Sigmoid colon (tissue), 4 donors: ENCODE data around the gene ATIC.

Source experiments
- EP300 ChIP-seq, 4 donors: sonication (generic); formaldehyde crosslinking; IDR thresholded peaks; one replicate each; pipeline ENCODE4 v1.6.1; 2017; ENCODE audit warnings: antibody characterized with exemption in 4 of 4
- POLR2A ChIP-seq, 2 donors: fragments of 450-650 bp; IDR thresholded peaks; one replicate each; pipeline ENCODE4 v1.6.1; 2016; ENCODE audit warnings: antibody characterized with exemption in 2 of 2, mild to moderate bottlenecking in 2 of 2, moderate library complexity in 2 of 2
- TF ChIP-seq, protein P1 (sequence below), 4 experiments: fragments of 450-650 bp in 3 of 4; fragments of 200-600 bp in 1 of 4; IDR thresholded peaks; one replicate each; pipeline ENCODE4 v1.5.1; 2016 to 2019; ENCODE audit warnings: antibody characterized with exemption in 4 of 4, mild to moderate bottlenecking in 3 of 4, moderate library complexity in 2 of 4

DNA sequence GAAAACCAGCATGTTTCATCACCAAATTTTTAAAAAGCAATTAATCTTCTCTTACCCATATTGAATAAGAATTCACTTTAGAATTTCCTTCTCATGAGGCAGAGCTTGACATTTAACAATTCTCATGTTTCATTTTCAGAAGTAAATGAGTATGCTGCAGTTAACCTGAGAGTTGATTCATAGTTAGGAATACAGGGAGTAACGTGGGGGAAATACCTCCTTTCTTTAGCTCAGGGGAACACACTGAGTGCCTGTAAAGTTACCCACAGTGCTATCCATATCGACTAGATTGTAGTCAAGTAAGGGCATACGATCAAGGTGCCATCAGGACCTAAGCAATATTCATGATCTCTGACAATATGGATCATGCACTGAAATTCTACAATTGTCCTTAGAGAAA lies 38.9 kb upstream of the ATIC start:
- TF ChIP-seq, protein P1, sequence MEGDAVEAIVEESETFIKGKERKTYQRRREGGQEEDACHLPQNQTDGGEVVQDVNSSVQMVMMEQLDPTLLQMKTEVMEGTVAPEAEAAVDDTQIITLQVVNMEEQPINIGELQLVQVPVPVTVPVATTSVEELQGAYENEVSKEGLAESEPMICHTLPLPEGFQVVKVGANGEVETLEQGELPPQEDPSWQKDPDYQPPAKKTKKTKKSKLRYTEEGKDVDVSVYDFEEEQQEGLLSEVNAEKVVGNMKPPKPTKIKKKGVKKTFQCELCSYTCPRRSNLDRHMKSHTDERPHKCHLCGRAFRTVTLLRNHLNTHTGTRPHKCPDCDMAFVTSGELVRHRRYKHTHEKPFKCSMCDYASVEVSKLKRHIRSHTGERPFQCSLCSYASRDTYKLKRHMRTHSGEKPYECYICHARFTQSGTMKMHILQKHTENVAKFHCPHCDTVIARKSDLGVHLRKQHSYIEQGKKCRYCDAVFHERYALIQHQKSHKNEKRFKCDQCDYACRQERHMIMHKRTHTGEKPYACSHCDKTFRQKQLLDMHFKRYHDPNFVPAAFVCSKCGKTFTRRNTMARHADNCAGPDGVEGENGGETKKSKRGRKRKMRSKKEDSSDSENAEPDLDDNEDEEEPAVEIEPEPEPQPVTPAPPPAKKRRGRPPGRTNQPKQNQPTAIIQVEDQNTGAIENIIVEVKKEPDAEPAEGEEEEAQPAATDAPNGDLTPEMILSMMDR (IDR thresholded peaks at IDR 0.05), result no peak
- TF ChIP-seq POLR2A (IDR thresholded peaks at IDR 0.05) (no peak), EP300 (IDR thresholded peaks at IDR 0.05) (no peak)
